ENCODE measurements around the gene OXA1L.

DNA sequence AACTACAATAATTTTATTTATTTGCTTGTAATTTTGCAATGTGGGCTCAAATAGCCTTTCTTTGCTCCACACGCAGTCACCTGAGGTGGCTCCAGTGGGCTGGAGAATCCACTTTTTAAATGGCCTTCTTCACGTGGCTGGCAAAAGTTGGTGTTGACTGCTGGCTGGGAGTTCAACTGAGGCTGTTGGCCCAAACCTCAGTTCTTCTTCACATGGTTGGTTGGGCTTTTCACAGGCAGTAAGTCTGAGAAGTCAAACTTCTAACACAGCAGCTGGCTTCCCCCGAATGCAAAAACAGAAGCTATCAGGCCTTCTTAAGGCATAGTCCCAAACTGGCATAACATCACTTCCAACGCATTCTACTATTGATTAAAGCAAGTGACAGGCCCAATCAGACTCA lies 2.1 kb upstream of the OXA1L start:
- TF ChIP-seq POLR2AphosphoS5 (IDR thresholded peaks at IDR 0.05; ENCODE audit: low read depth), result no peak
- no peak for TF ChIP-seq CTCF (conservative IDR thresholded peaks at IDR 0.05; ENCODE audit: low read depth in 2 of 2)
- TF ChIP-seq REST (IDR thresholded peaks at IDR 0.05; ENCODE audit: unreplicated experiment), result no peak
- TF ChIP-seq STAT1 (IDR thresholded peaks at IDR 0.05; ENCODE audit: unreplicated experiment), result no peak
- TF ChIP-seq EZH2phosphoT487 (IDR thresholded peaks at IDR 0.05; ENCODE audit: unreplicated experiment), result no peak
- TF ChIP-seq ZNF114 (CRISPR knock-in tag; IDR thresholded peaks at IDR 0.05), result no peak
- TF ChIP-seq EZH2 (IDR thresholded peaks at IDR 0.05; ENCODE audit: low read depth, unreplicated experiment), result no peak
- TF ChIP-seq CREB1 (CRISPR knock-in tag; IDR thresholded peaks at IDR 0.05; ENCODE audit: low read depth), result no peak
- no peak for TF ChIP-seq NANOG (IDR thresholded peaks at IDR 0.05; ENCODE audit: borderline replicate concordance)
- TF ChIP-seq ETS1 (IDR thresholded peaks at IDR 0.05), result no peak
- TF ChIP-seq, protein P1, sequence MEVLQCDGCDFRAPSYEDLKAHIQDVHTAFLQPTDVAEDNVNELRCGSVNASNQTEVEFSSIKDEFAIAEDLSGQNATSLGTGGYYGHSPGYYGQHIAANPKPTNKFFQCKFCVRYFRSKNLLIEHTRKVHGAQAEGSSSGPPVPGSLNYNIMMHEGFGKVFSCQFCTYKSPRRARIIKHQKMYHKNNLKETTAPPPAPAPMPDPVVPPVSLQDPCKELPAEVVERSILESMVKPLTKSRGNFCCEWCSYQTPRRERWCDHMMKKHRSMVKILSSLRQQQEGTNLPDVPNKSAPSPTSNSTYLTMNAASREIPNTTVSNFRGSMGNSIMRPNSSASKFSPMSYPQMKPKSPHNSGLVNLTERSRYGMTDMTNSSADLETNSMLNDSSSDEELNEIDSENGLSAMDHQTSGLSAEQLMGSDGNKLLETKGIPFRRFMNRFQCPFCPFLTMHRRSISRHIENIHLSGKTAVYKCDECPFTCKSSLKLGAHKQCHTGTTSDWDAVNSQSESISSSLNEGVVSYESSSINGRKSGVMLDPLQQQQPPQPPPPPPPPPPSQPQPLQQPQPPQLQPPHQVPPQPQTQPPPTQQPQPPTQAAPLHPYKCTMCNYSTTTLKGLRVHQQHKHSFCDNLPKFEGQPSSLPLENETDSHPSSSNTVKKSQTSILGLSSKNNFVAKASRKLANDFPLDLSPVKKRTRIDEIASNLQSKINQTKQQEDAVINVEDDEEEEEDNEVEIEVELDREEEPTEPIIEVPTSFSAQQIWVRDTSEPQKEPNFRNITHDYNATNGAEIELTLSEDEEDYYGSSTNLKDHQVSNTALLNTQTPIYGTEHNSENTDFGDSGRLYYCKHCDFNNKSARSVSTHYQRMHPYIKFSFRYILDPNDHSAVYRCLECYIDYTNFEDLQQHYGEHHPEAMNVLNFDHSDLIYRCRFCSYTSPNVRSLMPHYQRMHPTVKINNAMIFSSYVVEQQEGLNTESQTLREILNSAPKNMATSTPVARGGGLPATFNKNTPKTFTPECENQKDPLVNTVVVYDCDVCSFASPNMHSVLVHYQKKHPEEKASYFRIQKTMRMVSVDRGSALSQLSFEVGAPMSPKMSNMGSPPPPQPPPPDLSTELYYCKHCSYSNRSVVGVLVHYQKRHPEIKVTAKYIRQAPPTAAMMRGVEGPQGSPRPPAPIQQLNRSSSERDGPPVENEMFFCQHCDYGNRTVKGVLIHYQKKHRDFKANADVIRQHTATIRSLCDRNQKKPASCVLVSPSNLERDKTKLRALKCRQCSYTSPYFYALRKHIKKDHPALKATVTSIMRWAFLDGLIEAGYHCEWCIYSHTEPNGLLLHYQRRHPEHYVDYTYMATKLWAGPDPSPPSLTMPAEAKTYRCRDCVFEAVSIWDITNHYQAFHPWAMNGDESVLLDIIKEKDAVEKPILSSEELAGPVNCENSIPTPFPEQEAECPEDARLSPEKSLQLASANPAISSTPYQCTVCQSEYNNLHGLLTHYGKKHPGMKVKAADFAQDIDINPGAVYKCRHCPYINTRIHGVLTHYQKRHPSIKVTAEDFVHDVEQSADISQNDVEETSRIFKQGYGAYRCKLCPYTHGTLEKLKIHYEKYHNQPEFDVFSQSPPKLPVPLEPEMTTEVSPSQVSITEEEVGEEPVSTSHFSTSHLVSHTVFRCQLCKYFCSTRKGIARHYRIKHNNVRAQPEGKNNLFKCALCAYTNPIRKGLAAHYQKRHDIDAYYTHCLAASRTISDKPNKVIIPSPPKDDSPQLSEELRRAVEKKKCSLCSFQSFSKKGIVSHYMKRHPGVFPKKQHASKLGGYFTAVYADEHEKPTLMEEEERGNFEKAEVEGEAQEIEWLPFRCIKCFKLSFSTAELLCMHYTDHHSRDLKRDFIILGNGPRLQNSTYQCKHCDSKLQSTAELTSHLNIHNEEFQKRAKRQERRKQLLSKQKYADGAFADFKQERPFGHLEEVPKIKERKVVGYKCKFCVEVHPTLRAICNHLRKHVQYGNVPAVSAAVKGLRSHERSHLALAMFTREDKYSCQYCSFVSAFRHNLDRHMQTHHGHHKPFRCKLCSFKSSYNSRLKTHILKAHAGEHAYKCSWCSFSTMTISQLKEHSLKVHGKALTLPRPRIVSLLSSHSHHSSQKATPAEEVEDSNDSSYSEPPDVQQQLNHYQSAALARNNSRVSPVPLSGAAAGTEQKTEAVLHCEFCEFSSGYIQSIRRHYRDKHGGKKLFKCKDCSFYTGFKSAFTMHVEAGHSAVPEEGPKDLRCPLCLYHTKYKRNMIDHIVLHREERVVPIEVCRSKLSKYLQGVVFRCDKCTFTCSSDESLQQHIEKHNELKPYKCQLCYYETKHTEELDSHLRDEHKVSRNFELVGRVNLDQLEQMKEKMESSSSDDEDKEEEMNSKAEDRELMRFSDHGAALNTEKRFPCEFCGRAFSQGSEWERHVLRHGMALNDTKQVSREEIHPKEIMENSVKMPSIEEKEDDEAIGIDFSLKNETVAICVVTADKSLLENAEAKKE (CRISPR knock-in tag; IDR thresholded peaks at IDR 0.05), result no peak
- no peak for TF ChIP-seq JUNB (IDR thresholded peaks at IDR 0.05; ENCODE audit: unreplicated experiment)
